Neural progenitor cell (in vitro differentiated cells): ENCODE data around the gene AGBL4.

Experiments used
- CTCF ChIP-seq: fragments of 200-600 bp; sonication (generic); IDR thresholded peaks from 2 replicates; pipeline ENCODE4 v1.5.1; 2017; ENCODE audit warnings: antibody characterized with exemption, mild to moderate bottlenecking
- EZH2 ChIP-seq: fragments of 200-600 bp; sonication (generic); IDR thresholded peaks from 2 replicates; pipeline ENCODE4 v1.6.1; 2017; ENCODE audit warnings: antibody characterized with exemption, mild to moderate bottlenecking, moderate library complexity
- EZH2phosphoT487 ChIP-seq: fragments of 200-600 bp; sonication (generic); IDR thresholded peaks from 2 replicates; pipeline ENCODE4 v1.6.1; 2017; ENCODE audit warnings: antibody characterized with exemption

- TF ChIP-seq CTCF (no peak), EZH2 (no peak), EZH2phosphoT487 (no peak)
These were observed 1136.0 kb downstream of the AGBL4 start for GRCh38 chr1:48887796-48888195.
